Activated B cell treated with CpG ODN at 0.5 μM for 24 hours (primary cell): Measurements from ENCODE around the gene CCBE1. TPM values are rescaled to one million over a fixed set of nuclear protein-coding genes. Genes with fewer than 3 reads are reported as not detected.

Source experiments
- ATAC-seq: fragments of 200-7000 bp; cut with Tn5 transposase; one replicate; pipeline ENCODE4 v1.10.0; 2021; ENCODE audit warnings: low read depth, mild to moderate bottlenecking, moderate library complexity
- CTCF ChIA-PET: fragments of 350-600 bp; sonication (Branson Sonifier 250); formaldehyde crosslinking; loops from one replicate; lab custom pipeline; 2021; ENCODE audit warnings: antibody characterized with exemption; lab: Charles Lee
- POLR2A ChIA-PET: fragments of 350-600 bp; sonication (Branson Sonifier 250); formaldehyde crosslinking; loops from one replicate; lab custom pipeline; 2021; ENCODE audit warnings: antibody characterized with exemption; lab: Charles Lee
- DNase-seq: peaks from one replicate; pipeline ENCODE4 v3.0.0; 2022
- H3K27ac Mint-ChIP-seq: one replicate; pipeline ENCODE4 v1.8.0; 2020; ENCODE audit warnings: mixed read lengths
- H3K27me3 Mint-ChIP-seq: one replicate; pipeline ENCODE4 v1.8.0; 2021; ENCODE audit warnings: mixed read lengths
- H3K36me3 Mint-ChIP-seq: one replicate; pipeline ENCODE4 v1.8.0; 2021; ENCODE audit warnings: low read depth, mixed read lengths
- H3K4me1 Mint-ChIP-seq: one replicate; pipeline ENCODE4 v1.8.0; 2021; ENCODE audit warnings: mixed read lengths
- H3K4me3 Mint-ChIP-seq: one replicate; pipeline ENCODE4 v1.8.0; 2020; ENCODE audit warnings: mild to moderate bottlenecking, mixed read lengths
- H3K9me3 Mint-ChIP-seq: one replicate; pipeline ENCODE4 v1.8.0; 2020; ENCODE audit warnings: mixed read lengths
- CTCF ChIP-seq: fragments of 200-600 bp; IDR thresholded peaks from one replicate; pipeline ENCODE4 v1.8.0; 2022; ENCODE audit warnings: antibody characterized with exemption, mild to moderate bottlenecking
- intact Hi-C: fragments of 100-400 bp; cut with micrococcal nuclease; formaldehyde crosslinking; loops from one replicate; pipeline ENCODE4 v1.15.1; 2024
- total RNA-seq: library from RNA; stranded (reverse); gene quantifications from 2 replicates; pipeline ENCODE4 v1.2.3, GENCODE V29; 2022

CCBE1 gene
- total RNA-seq, 1 donor from 2014 or later = 0.04 TPM

DNA sequence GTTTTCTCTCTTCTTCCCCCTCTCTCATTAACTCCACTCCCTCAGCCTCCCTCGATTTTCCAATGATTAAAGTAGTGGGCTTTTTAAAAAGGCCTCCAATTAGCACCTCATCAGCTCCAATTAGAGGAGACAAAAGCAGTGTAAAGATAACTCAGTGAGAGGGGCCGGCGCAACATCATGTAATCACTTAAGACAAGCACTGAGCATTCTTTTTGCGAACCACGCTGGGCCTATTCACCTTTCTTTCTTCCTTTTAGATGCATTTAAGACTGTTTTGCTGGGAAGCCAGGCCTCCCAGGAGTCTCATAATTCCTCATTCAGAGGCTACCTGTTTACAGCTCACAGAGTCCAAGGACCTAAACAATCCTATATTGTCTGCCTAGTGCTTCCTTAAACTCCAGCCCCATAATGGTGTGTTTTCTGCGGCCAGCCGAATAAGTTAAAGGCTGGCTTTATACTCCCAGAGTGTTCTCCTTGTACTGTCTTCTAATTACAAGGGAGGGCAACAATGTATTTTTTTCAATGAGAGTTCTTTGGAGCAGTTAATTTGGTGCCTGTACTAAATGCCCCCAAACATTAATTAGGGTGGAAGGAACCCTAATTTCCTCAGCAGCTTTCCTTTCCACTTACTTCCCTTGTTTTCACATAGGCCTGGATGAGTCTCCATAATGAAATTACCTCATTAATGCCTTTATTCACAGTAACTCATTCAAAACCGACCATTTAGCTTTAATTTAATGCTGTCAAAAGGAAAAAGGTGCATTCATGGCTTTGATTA, 310.1 kb downstream of the CCBE1 start:
- DNase-seq (no peak), ATAC-seq (no peak)
- Mint-ChIP-seq H3K27me3 (peaks cover 10% of the 10 kb centered on the region), H3K9me3 (no peaks in the 10 kb centered on the region), H3K36me3 (no peaks in the 10 kb centered on the region), H3K27ac (no peak overlapping the region), H3K4me1 (no peaks in the 10 kb centered on the region), H3K4me3 (no peak overlapping the region)
- CTCF ChIA-PET = interaction anchor here (0.9 kb wide), 1 partner anchor 15 kb away, joined by 3 read pairs; no protein-coding TSS in a partner anchor
- POLR2A ChIA-PET = no interaction called here
- TF ChIP-seq CTCF = no peak
- intact Hi-C loops = no loop called here

GRCh38 chr18:59385191-59385590, 312.0 kb downstream of the CCBE1 start:
- TF ChIP-seq CTCF = no peak
- ChIA-PET CTCF (no interaction called here), POLR2A (no interaction called here)
- Mint-ChIP-seq H3K27me3 (peaks cover 11% of the 10 kb centered on the region), H3K9me3 (no peaks in the 10 kb centered on the region), H3K4me1 (no peaks in the 10 kb centered on the region), H3K4me3 (no peak overlapping the region), H3K36me3 (no peaks in the 10 kb centered on the region), H3K27ac (no peak overlapping the region)
- no peak for DNase-seq
- intact Hi-C loops = no loop called here
- ATAC-seq = no peak

- Mint-ChIP-seq H3K4me3 (no peak overlapping the region), H3K27me3 (peaks cover 16% of the 10 kb centered on the region), H3K4me1 (no peaks in the 10 kb centered on the region), H3K9me3 (no peaks in the 10 kb centered on the region), H3K36me3 (no peaks in the 10 kb centered on the region), H3K27ac (no peak overlapping the region)
- TF ChIP-seq CTCF = no peak
- POLR2A ChIA-PET = no interaction called here
- ATAC-seq (no peak), DNase-seq (no peak)
- CTCF ChIA-PET = no interaction called here
- intact Hi-C loops = no loop called here
Observed at GRCh38 chr18:59383851-59384250, 313.4 kb downstream of the CCBE1 start.

DNA sequence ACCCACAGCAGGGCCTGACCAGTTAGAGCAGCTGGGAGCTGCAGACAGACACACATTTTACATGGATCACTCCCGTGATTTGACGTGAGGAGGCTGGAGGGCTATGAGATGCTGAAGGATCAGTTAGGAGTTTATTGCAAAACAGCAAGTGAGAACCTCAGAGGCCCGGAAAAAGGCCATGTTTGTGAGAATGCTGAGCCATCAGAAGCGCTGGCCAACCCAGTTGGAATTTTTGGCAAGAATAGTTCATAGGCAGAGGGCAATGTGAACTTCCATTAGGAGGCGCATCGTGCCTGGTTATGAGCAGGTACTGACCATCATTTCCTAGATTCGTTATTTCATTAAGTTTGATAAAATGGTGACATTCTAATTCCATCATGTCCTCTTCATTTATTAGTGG, 314.8 kb downstream of the CCBE1 start:
- DNase-seq = no peak
- peaks cover under 1% of the 10 kb centered on the region for H3K4me1 Mint-ChIP-seq
- H3K36me3 Mint-ChIP-seq = no peaks in the 10 kb centered on the region
- no peak for ATAC-seq
- intact Hi-C loops = no loop called here
- peaks cover 22% of the 10 kb centered on the region for H3K27me3 Mint-ChIP-seq
- H3K9me3 Mint-ChIP-seq = no peaks in the 10 kb centered on the region
- ChIA-PET CTCF (interaction anchor here (1.5 kb wide), 1 partner anchor 20 kb away, joined by 5 read pairs; no protein-coding TSS in a partner anchor), POLR2A (no interaction called here)
- no peak overlapping the region for H3K4me3 Mint-ChIP-seq
- no peak for TF ChIP-seq CTCF
- H3K27ac Mint-ChIP-seq = no peak overlapping the region

- CTCF ChIA-PET = interaction anchor here (1.5 kb wide), 1 partner anchor 21 kb away, joined by 5 read pairs; no protein-coding TSS in a partner anchor
- intact Hi-C loops = no loop called here
- peaks cover 5% of the 10 kb centered on the region for H3K4me1 Mint-ChIP-seq
- POLR2A ChIA-PET = no interaction called here
- no peak overlapping the region for H3K4me3 Mint-ChIP-seq
- H3K9me3 Mint-ChIP-seq = no peaks in the 10 kb centered on the region
- H3K27me3 Mint-ChIP-seq = peaks cover 22% of the 10 kb centered on the region
- ATAC-seq (no peak), DNase-seq (no peak)
- H3K27ac Mint-ChIP-seq = no peak overlapping the region
- H3K36me3 Mint-ChIP-seq = no peaks in the 10 kb centered on the region
- no peak for TF ChIP-seq CTCF
Observed at GRCh38 chr18:59381949-59382348, 315.3 kb downstream of the CCBE1 start.

Other genes with a start within 250 kb of the CCBE1 start
- 68.5 and 69.9 TPM in 2 replicates for gene PMAIP1, start 202.6 kb upstream of the CCBE1 start, total RNA-seq